ENCODE measurements around the gene DPP10. TPM values are rescaled to one million over a fixed set of nuclear protein-coding genes. Genes with fewer than 3 reads are reported as not detected.

The DPP10 gene
- total RNA-seq, 1 donor from 2014 or later: not detected

- intact Hi-C loops (cut with micrococcal nuclease): no loop called here
- Mint-ChIP-seq H3K27me3 (ENCODE audit: insufficient read depth) (no peaks in the 10 kb centered on the region), H3K4me3 (no peak overlapping the region)
Observed at GRCh38 chr2:115738111-115738510, 1295.7 kb downstream of the DPP10 start.

GRCh38 chr2:115739574-115739973 is 1297.1 kb downstream of the DPP10 start:
- no peaks in the 10 kb centered on the region for H3K36me3 Mint-ChIP-seq (ENCODE audit: low read depth)
- no peak overlapping the region for H3K4me3 Mint-ChIP-seq

More at GRCh38 chr2:115738111-115738510, 1295.7 kb downstream of the DPP10 start:
- H3K9me3 Mint-ChIP-seq: peaks cover 13% of the 10 kb centered on the region
- H3K27ac Mint-ChIP-seq: no peak overlapping the region
- no peaks in the 10 kb centered on the region for H3K36me3 Mint-ChIP-seq (ENCODE audit: low read depth)
- no peak for DNase-seq (ENCODE audit: low spot score)
- H3K4me1 Mint-ChIP-seq (ENCODE audit: low read depth): no peaks in the 10 kb centered on the region

GRCh38 chr2:115746151-115746550 is 1303.7 kb downstream of the DPP10 start:
- intact Hi-C loops (cut with micrococcal nuclease): no loop called here
- Mint-ChIP-seq H3K27ac (no peak overlapping the region), H3K4me3 (no peak overlapping the region), H3K36me3 (ENCODE audit: low read depth) (no peaks in the 10 kb centered on the region), H3K27me3 (ENCODE audit: insufficient read depth) (no peaks in the 10 kb centered on the region), H3K4me1 (ENCODE audit: low read depth) (no peaks in the 10 kb centered on the region), H3K9me3 (peaks cover 4% of the 10 kb centered on the region)
- DNase-seq (ENCODE audit: low spot score): no peak

More at GRCh38 chr2:115739574-115739973, 1297.1 kb downstream of the DPP10 start:
- intact Hi-C loops (cut with micrococcal nuclease): no loop called here
- Mint-ChIP-seq H3K4me1 (ENCODE audit: low read depth) (no peaks in the 10 kb centered on the region), H3K27ac (no peak overlapping the region), H3K27me3 (ENCODE audit: insufficient read depth) (no peaks in the 10 kb centered on the region), H3K9me3 (peaks cover 13% of the 10 kb centered on the region)
- DNase-seq (ENCODE audit: low spot score): no peak

- Mint-ChIP-seq H3K9me3 (peaks cover 4% of the 10 kb centered on the region), H3K27ac (no peak overlapping the region), H3K27me3 (ENCODE audit: insufficient read depth) (no peaks in the 10 kb centered on the region), H3K4me1 (ENCODE audit: low read depth) (no peaks in the 10 kb centered on the region), H3K36me3 (ENCODE audit: low read depth) (no peaks in the 10 kb centered on the region), H3K4me3 (no peak overlapping the region)
- intact Hi-C loops (cut with micrococcal nuclease): no loop called here
- no peak for DNase-seq (ENCODE audit: low spot score)
Observed at GRCh38 chr2:115757286-115757685, 1314.8 kb downstream of the DPP10 start.

GRCh38 chr2:115763601-115764000 is 1321.2 kb downstream of the DPP10 start:
- no peak overlapping the region for H3K27ac Mint-ChIP-seq
- H3K4me1 Mint-ChIP-seq (ENCODE audit: low read depth): no peaks in the 10 kb centered on the region

GRCh38 chr2:115771516-115771915 is 1329.1 kb downstream of the DPP10 start:
- Mint-ChIP-seq H3K27ac (no peak overlapping the region), H3K27me3 (ENCODE audit: insufficient read depth) (no peaks in the 10 kb centered on the region), H3K4me3 (no peak overlapping the region), H3K9me3 (no peaks in the 10 kb centered on the region), H3K36me3 (ENCODE audit: low read depth) (no peaks in the 10 kb centered on the region), H3K4me1 (ENCODE audit: low read depth) (no peaks in the 10 kb centered on the region)
- intact Hi-C loops (cut with micrococcal nuclease): no loop called here
- no peak for DNase-seq (ENCODE audit: low spot score)

More at GRCh38 chr2:115763601-115764000, 1321.2 kb downstream of the DPP10 start:
- intact Hi-C loops (cut with micrococcal nuclease): no loop called here
- no peak for DNase-seq (ENCODE audit: low spot score)
- Mint-ChIP-seq H3K27me3 (ENCODE audit: insufficient read depth) (no peaks in the 10 kb centered on the region), H3K9me3 (no peaks in the 10 kb centered on the region), H3K36me3 (ENCODE audit: low read depth) (no peaks in the 10 kb centered on the region), H3K4me3 (no peak overlapping the region)

GRCh38 chr2:115774361-115774760 is 1331.9 kb downstream of the DPP10 start:
- H3K36me3 Mint-ChIP-seq (ENCODE audit: low read depth): no peaks in the 10 kb centered on the region
- intact Hi-C loops (cut with micrococcal nuclease): no loop called here
- H3K4me3 Mint-ChIP-seq: no peak overlapping the region
- no peaks in the 10 kb centered on the region for H3K4me1 Mint-ChIP-seq (ENCODE audit: low read depth)
- no peak overlapping the region for H3K27ac Mint-ChIP-seq
- no peaks in the 10 kb centered on the region for H3K27me3 Mint-ChIP-seq (ENCODE audit: insufficient read depth)
- peaks cover 8% of the 10 kb centered on the region for H3K9me3 Mint-ChIP-seq
- DNase-seq (ENCODE audit: low spot score): no peak

GRCh38 chr2:115779085-115779632 is 1336.7 kb downstream of the DPP10 start:
- no peak overlapping the region for H3K27ac Mint-ChIP-seq
- no peak for DNase-seq (ENCODE audit: low spot score)
- intact Hi-C loops (cut with micrococcal nuclease): no loop called here
- H3K4me1 Mint-ChIP-seq (ENCODE audit: low read depth): no peaks in the 10 kb centered on the region
- H3K27me3 Mint-ChIP-seq (ENCODE audit: insufficient read depth): no peaks in the 10 kb centered on the region
- H3K9me3 Mint-ChIP-seq: peaks cover 20% of the 10 kb centered on the region
- no peaks in the 10 kb centered on the region for H3K36me3 Mint-ChIP-seq (ENCODE audit: low read depth)
- no peak overlapping the region for H3K4me3 Mint-ChIP-seq

- H3K27ac Mint-ChIP-seq: no peak overlapping the region
- intact Hi-C loops (cut with micrococcal nuclease): no loop called here
- H3K4me1 Mint-ChIP-seq (ENCODE audit: low read depth): no peaks in the 10 kb centered on the region
- no peaks in the 10 kb centered on the region for H3K27me3 Mint-ChIP-seq (ENCODE audit: insufficient read depth)
- DNase-seq (ENCODE audit: low spot score): no peak
- no peak overlapping the region for H3K4me3 Mint-ChIP-seq
- H3K36me3 Mint-ChIP-seq (ENCODE audit: low read depth): no peaks in the 10 kb centered on the region
- peaks cover 38% of the 10 kb centered on the region for H3K9me3 Mint-ChIP-seq
Observed at GRCh38 chr2:115782286-115782685, 1339.8 kb downstream of the DPP10 start.

GRCh38 chr2:115796078-115796477 is 1353.6 kb downstream of the DPP10 start:
- Mint-ChIP-seq H3K27ac (no peak overlapping the region), H3K27me3 (ENCODE audit: insufficient read depth) (no peaks in the 10 kb centered on the region), H3K36me3 (ENCODE audit: low read depth) (no peaks in the 10 kb centered on the region), H3K9me3 (peaks cover 21% of the 10 kb centered on the region), H3K4me3 (no peak overlapping the region), H3K4me1 (ENCODE audit: low read depth) (no peaks in the 10 kb centered on the region)
- no peak for DNase-seq (ENCODE audit: low spot score)
- intact Hi-C loops (cut with micrococcal nuclease): no loop called here

- intact Hi-C loops (cut with micrococcal nuclease): no loop called here
- no peaks in the 10 kb centered on the region for H3K27me3 Mint-ChIP-seq (ENCODE audit: insufficient read depth)
- no peak for DNase-seq (ENCODE audit: low spot score)
- no peak overlapping the region for H3K27ac Mint-ChIP-seq
- H3K4me1 Mint-ChIP-seq (ENCODE audit: low read depth): no peaks in the 10 kb centered on the region
- no peaks in the 10 kb centered on the region for H3K36me3 Mint-ChIP-seq (ENCODE audit: low read depth)
- peaks cover 13% of the 10 kb centered on the region for H3K9me3 Mint-ChIP-seq
- no peak overlapping the region for H3K4me3 Mint-ChIP-seq
Observed at GRCh38 chr2:115807276-115807675, 1364.8 kb downstream of the DPP10 start.

GRCh38 chr2:115825912-115826311 is 1383.5 kb downstream of the DPP10 start:
- no peak overlapping the region for H3K27ac Mint-ChIP-seq
- H3K9me3 Mint-ChIP-seq: peaks cover 5% of the 10 kb centered on the region
- no peak overlapping the region for H3K4me3 Mint-ChIP-seq
- intact Hi-C loops (cut with micrococcal nuclease): no loop called here
- peaks cover 1% of the 10 kb centered on the region for H3K36me3 Mint-ChIP-seq (ENCODE audit: low read depth)
- DNase-seq (ENCODE audit: low spot score): no peak
- no peaks in the 10 kb centered on the region for H3K27me3 Mint-ChIP-seq (ENCODE audit: insufficient read depth)
- no peaks in the 10 kb centered on the region for H3K4me1 Mint-ChIP-seq (ENCODE audit: low read depth)

- intact Hi-C loops (cut with micrococcal nuclease): no loop called here
- H3K36me3 Mint-ChIP-seq (ENCODE audit: low read depth): peaks cover 1% of the 10 kb centered on the region
- no peak for DNase-seq (ENCODE audit: low spot score)
- H3K27me3 Mint-ChIP-seq (ENCODE audit: insufficient read depth): no peaks in the 10 kb centered on the region
- H3K4me3 Mint-ChIP-seq: no peak overlapping the region
- H3K4me1 Mint-ChIP-seq (ENCODE audit: low read depth): no peaks in the 10 kb centered on the region
- peaks cover 16% of the 10 kb centered on the region for H3K9me3 Mint-ChIP-seq
- no peak overlapping the region for H3K27ac Mint-ChIP-seq
Observed at GRCh38 chr2:115833196-115833595, 1390.8 kb downstream of the DPP10 start.

GRCh38 chr2:115838539-115838938 is 1396.1 kb downstream of the DPP10 start:
- intact Hi-C loops (cut with micrococcal nuclease): no loop called here

More at GRCh38 chr2:115838539-115838938, 1396.1 kb downstream of the DPP10 start:
- H3K27ac Mint-ChIP-seq: no peak overlapping the region
- no peak for DNase-seq (ENCODE audit: low spot score)
- H3K4me1 Mint-ChIP-seq (ENCODE audit: low read depth): no peaks in the 10 kb centered on the region
- no peaks in the 10 kb centered on the region for H3K27me3 Mint-ChIP-seq (ENCODE audit: insufficient read depth)
- peaks cover 8% of the 10 kb centered on the region for H3K9me3 Mint-ChIP-seq
- no peak overlapping the region for H3K4me3 Mint-ChIP-seq
- H3K36me3 Mint-ChIP-seq (ENCODE audit: low read depth): no peaks in the 10 kb centered on the region

Data from activated T-helper 1 cell treated with anti-CD3 and anti-CD28 coated beads, Interleukin-12 subunit alpha, Interleukin-12 subunit beta, Interleukin-2, Interleukin-4 antibody, amounts not matched to agents 30 ng/mL and 10 ng/mL and 1 ng/mL, durations not matched to agents 14 hours and 24 hours and 36 hours (primary cell).